Esophagus muscularis mucosa (tissue), 4 donors: ENCODE data around the gene PHLPP1. TPM values are rescaled to one million over a fixed set of nuclear protein-coding genes. Genes with fewer than 3 reads are reported as not detected.

Experiments
- DNase-seq: peaks from one replicate; pipeline ENCODE4 v3.0.0-alpha.2; 2017; ENCODE audit errors: extremely low spot score
- H3K27ac ChIP-seq, 4 donors: fragments of 200-600 bp; sonication (generic); replicated peaks in 1 of 4; 1 replicate in 3 of 4; 2 replicates in 1 of 4; pipeline ENCODE4 v1.5.1; 2016 to 2019; ENCODE audit warnings: mild to moderate bottlenecking in 1 of 4
- H3K27me3 ChIP-seq, 4 donors: fragments of 200-600 bp; sonication (generic); one replicate each; pipeline versions ENCODE4 v1.5.1 to v1.6.0; 2016 to 2019
- H3K36me3 ChIP-seq, 4 donors: fragments of 200-600 bp; sonication (generic); one replicate each; pipeline ENCODE4 v1.5.1; 2016 to 2019
- H3K4me1 ChIP-seq, 4 donors: fragments of 200-600 bp; sonication (generic); one replicate each; pipeline ENCODE4 v1.5.1; 2016 to 2019
- H3K4me3 ChIP-seq, 4 donors: fragments of 200-600 bp; sonication (generic); 1 replicate in 2 of 4; 2 replicates in 2 of 4; pipeline ENCODE4 v1.5.1; 2016 to 2019; ENCODE audit warnings: mild to moderate bottlenecking in 4 of 4, moderate library complexity in 1 of 4
- H3K9me3 ChIP-seq, 4 donors: fragments of 200-600 bp; sonication (generic); 1 replicate in 3 of 4; 2 replicates in 1 of 4; pipeline ENCODE4 v1.5.1; 2016 to 2019
- EP300 ChIP-seq: sonication (generic); formaldehyde crosslinking; IDR thresholded peaks from one replicate; pipeline ENCODE4 v1.6.1; 2017; ENCODE audit warnings: antibody characterized with exemption
- POLR2A ChIP-seq: fragments of 450-650 bp; IDR thresholded peaks from one replicate; pipeline ENCODE4 v1.6.1; 2017; ENCODE audit warnings: antibody characterized with exemption, moderate library complexity, mild to moderate bottlenecking, low read depth
- POLR2AphosphoS5 ChIP-seq, 2 donors: sonication (generic); formaldehyde crosslinking; IDR thresholded peaks; one replicate each; pipeline ENCODE4 v1.6.1; 2017; ENCODE audit warnings: antibody characterized with exemption in 2 of 2
- WGBS: methylation state at CpG from one replicate; pipeline ENCODE4 v1.1.5; 2018; 5-methylcytosine and 5-hydroxymethylcytosine counted together
- intact Hi-C: fragments of 100-400 bp; cut with DNase I; formaldehyde crosslinking; loops from one replicate; pipeline ENCODE4 v1.15.1; 2023
- total RNA-seq, 4 donors: library from RNA; depleted of rRNA; stranded (reverse); fragments of >200 nt; gene quantifications; one replicate each; pipeline versions ENCODE4 v1.1.0 to v1.2.1, GENCODE V29; 2016
- TF ChIP-seq, protein P1 (sequence below), 3 experiments: fragments of 200-600 bp in 2 of 3; fragments of 450-650 bp in 1 of 3; sonication (generic) in 2 of 3; IDR thresholded peaks; one replicate each; pipeline ENCODE4 v1.5.1; 2017 to 2019; ENCODE audit warnings: antibody characterized with exemption in 3 of 3, mild to moderate bottlenecking in 2 of 3, moderate library complexity in 1 of 3

PHLPP1 gene
- total RNA-seq, 4 donors from 2014 or later, result 11.6 to 23.0 (median 17.3) TPM

DNA sequence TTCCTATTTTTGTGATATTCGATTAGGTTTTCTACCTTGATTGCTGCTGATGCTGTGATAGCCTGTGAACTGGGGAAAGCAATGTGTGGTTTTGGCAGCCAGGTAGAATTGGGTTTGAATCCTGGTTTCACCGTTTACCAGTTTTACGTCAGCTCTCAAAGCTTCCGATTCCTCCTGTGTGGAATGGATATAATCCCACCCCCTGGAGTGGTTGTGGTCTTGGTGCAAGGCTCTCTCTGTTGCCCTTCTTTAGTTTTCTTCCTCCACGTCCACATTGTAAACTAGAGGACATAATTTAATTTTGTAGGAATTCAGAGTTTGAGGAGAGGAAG is 45.0 kb downstream of the PHLPP1 start:
- H3K36me3 ChIP-seq, result no peaks in the 10 kb centered on the region
- intact Hi-C loops, result no loop called here
- peaks cover 0 to 16% (median 5%) of the 10 kb centered on the region in 4 donors for H3K4me1 ChIP-seq
- WGBS, result 68% methylated on average over 5 of the region's 5 CpGs
- H3K9me3 ChIP-seq, result no peaks in the 10 kb centered on the region
- H3K27ac ChIP-seq, result no peak overlapping the region
- DNase-seq, result no peak
- TF ChIP-seq EP300 (no peak), POLR2A (no peak), POLR2AphosphoS5 (IDR thresholded peaks at IDR 0.05) (no peak)
- TF ChIP-seq, protein P1, sequence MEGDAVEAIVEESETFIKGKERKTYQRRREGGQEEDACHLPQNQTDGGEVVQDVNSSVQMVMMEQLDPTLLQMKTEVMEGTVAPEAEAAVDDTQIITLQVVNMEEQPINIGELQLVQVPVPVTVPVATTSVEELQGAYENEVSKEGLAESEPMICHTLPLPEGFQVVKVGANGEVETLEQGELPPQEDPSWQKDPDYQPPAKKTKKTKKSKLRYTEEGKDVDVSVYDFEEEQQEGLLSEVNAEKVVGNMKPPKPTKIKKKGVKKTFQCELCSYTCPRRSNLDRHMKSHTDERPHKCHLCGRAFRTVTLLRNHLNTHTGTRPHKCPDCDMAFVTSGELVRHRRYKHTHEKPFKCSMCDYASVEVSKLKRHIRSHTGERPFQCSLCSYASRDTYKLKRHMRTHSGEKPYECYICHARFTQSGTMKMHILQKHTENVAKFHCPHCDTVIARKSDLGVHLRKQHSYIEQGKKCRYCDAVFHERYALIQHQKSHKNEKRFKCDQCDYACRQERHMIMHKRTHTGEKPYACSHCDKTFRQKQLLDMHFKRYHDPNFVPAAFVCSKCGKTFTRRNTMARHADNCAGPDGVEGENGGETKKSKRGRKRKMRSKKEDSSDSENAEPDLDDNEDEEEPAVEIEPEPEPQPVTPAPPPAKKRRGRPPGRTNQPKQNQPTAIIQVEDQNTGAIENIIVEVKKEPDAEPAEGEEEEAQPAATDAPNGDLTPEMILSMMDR (IDR thresholded peaks at IDR 0.05), result no peak
- H3K4me3 ChIP-seq, result no peak overlapping the region
- no peaks in the 10 kb centered on the region for H3K27me3 ChIP-seq

DNA sequence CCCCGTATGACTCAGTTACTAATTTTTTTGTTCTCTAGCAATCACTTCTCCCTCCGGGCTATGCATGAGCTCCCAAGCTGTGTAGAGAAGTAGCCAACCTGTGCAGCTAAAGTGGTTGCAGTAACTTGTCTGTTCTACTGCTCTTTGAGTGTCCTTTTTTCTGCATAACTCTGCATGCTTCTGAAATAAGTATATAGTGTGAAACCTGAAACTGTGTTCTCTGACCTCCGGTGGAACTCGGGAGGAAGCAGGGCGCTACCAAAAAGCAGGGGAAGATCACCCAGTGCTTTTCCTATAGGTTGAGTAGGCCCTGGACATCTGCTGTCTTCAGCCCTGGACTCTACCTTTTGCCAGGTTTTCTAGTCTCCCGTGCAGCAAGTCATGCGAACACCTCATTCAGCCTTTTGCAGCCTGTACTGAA is 47.8 kb downstream of the PHLPP1 start:
- Histone ChIP-seq H3K27me3 (no peaks in the 10 kb centered on the region), H3K4me3 (no peak overlapping the region), H3K27ac (no peak overlapping the region), H3K4me1 (peaks cover 4 to 28% (median 12%) of the 10 kb centered on the region in 4 donors), H3K36me3 (no peaks in the 10 kb centered on the region), H3K9me3 (no peaks in the 10 kb centered on the region)
- TF ChIP-seq POLR2AphosphoS5 (IDR thresholded peaks at IDR 0.05) (no peak), POLR2A (no peak), EP300 (no peak)
- TF ChIP-seq, protein P1 (IDR thresholded peaks at IDR 0.05), result no peak
- 92% methylated on average over 7 of the region's 7 CpGs for WGBS
- intact Hi-C loops, result no loop called here
- no peak for DNase-seq

DNA sequence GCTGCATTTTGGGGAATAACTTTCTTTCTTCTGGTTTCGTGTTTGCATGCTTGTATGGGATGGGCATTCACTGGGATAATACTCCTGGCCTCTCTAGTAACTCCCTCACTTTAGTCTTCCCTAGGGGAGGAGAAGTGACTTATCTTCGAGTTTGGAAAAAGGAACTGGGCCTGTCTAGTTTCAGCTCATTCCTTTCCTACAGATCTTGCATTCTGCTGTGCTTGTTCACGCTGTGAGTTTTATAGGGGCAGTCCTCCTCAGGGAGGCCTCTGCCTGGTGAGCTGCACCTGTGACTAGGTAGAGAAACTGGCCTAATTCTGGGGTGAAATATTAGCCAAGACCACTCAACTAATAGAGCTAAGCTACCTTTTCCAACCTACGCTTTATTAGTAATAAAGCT is 50.9 kb downstream of the PHLPP1 start:
- 82% methylated on average over 4 of the region's 4 CpGs for WGBS
- intact Hi-C loops, result no loop called here

DNA sequence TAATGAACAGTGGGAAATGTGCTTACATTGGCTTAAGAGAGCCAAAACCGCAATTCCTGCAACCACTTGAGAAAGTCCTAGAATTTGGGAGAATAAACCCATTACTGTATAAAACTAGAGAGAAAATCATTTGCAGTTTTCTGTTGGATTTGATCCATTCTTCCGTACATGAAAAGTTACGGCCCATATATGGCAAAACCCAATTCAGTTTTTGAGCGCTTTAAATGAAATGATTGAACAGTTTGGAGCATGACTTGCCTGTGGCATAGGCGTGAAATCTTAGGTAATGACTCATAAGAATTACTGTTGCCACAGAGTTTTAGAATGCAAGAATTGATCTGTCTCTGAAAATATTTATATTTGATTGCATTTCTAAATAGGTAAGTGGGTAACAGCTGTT is 52.0 kb downstream of the PHLPP1 start:
- H3K4me1 ChIP-seq, result peaks cover 4 to 19% (median 17%) of the 10 kb centered on the region in 4 donors
- H3K9me3 ChIP-seq, result no peaks in the 10 kb centered on the region
- intact Hi-C loops, result no loop called here
- H3K36me3 ChIP-seq, result no peaks in the 10 kb centered on the region
- TF ChIP-seq POLR2AphosphoS5 (IDR thresholded peaks at IDR 0.05) (no peak), POLR2A (no peak), EP300 (no peak)
- TF ChIP-seq, protein P1 (IDR thresholded peaks at IDR 0.05), result no peak
- no peak overlapping the region for H3K4me3 ChIP-seq
- H3K27ac ChIP-seq, result no peak overlapping the region
- no peaks in the 10 kb centered on the region for H3K27me3 ChIP-seq
- no peak for DNase-seq
- WGBS, result 96% methylated on average over 5 of the region's 5 CpGs

More for the DNA sequence above, 50.9 kb downstream of the PHLPP1 start:
- DNase-seq, result no peak
- Histone ChIP-seq H3K4me3 (no peak overlapping the region), H3K9me3 (no peaks in the 10 kb centered on the region), H3K27ac (no peak overlapping the region), H3K27me3 (no peaks in the 10 kb centered on the region), H3K36me3 (no peaks in the 10 kb centered on the region), H3K4me1 (peaks cover 4 to 18% (median 16%) of the 10 kb centered on the region in 4 donors)
- TF ChIP-seq POLR2A (no peak), POLR2AphosphoS5 (IDR thresholded peaks at IDR 0.05) (no peak), EP300 (no peak)
- TF ChIP-seq, protein P1 (IDR thresholded peaks at IDR 0.05), result no peak
